ENCODE results near the gene TNFSF8.

GRCh38 chr9:114854736-114855355 is 75.5 kb downstream of the TNFSF8 start:
- TF ChIP-seq GATA3 (IDR thresholded peaks at IDR 0.05; ENCODE audit: low read depth, low read length) (no peak), GATA2 (IDR thresholded peaks at IDR 0.05; ENCODE audit: low read depth, low read length) (no peak)

All from SH-SY5Y (cell line).